ENCODE data around the gene MVK. TPM values are rescaled to one million over a fixed set of nuclear protein-coding genes. Genes with fewer than 3 reads are reported as not detected.

The MVK gene
- total RNA-seq, 2 donors from 2014 or later, result 13.4 to 54.1 TPM

- 40% methylated on average over 27 of the region's 27 CpGs for WGBS
Measured at GRCh38 chr12:109597795-109598427, 24.3 kb downstream of the MVK start.

GRCh38 chr12:109598428-109598854, 24.8 kb downstream of the MVK start:
- intact Hi-C loops (cut with DNase I), result loop anchor here (10.0 kb wide), 1 partner anchor 116 kb away; the partner anchor contains the start of gene FAM222A
- H3K36me3 ChIP-seq, result no peaks in the 10 kb centered on the region
- no peak for DNase-seq (ENCODE audit: low spot score)

More at GRCh38 chr12:109597795-109598427, 24.3 kb downstream of the MVK start:
- TF ChIP-seq POLR2AphosphoS5 (IDR thresholded peaks at IDR 0.05) (peak; percentile 73), CTCF (IDR thresholded peaks at IDR 0.05) (peak; percentile 95 to 97 (median 96)), POLR2A (IDR thresholded peaks at IDR 0.05) (no peak)
- no peak overlapping the region for H3K4me3 ChIP-seq
- peak; percentile 80 for DNase-seq (ENCODE audit: low spot score)
- H3K27ac ChIP-seq, result no peak overlapping the region
- no peaks in the 10 kb centered on the region for H3K4me1 ChIP-seq (replicated peaks)
- no peaks in the 10 kb centered on the region for H3K27me3 ChIP-seq (replicated peaks; ENCODE audit: insufficient read depth)
- no peaks in the 10 kb centered on the region for H3K36me3 ChIP-seq
- H3K9me3 ChIP-seq, result no peaks in the 10 kb centered on the region
- intact Hi-C loops (cut with DNase I), result loop anchor here (2.0 to 10.0 kb wide), 2 partner anchors 117 to 177 kb away; partner anchors contain the start of gene FAM222A

GRCh38 chr12:109599087-109599486, 25.5 kb downstream of the MVK start:
- Histone ChIP-seq H3K4me1 (replicated peaks) (no peaks in the 10 kb centered on the region), H3K27ac (no peak overlapping the region), H3K9me3 (no peaks in the 10 kb centered on the region), H3K27me3 (replicated peaks; ENCODE audit: insufficient read depth) (no peaks in the 10 kb centered on the region), H3K4me3 (no peak overlapping the region), H3K36me3 (no peaks in the 10 kb centered on the region)
- TF ChIP-seq CTCF (IDR thresholded peaks at IDR 0.05), result no peak
- no peak for TF ChIP-seq POLR2A (IDR thresholded peaks at IDR 0.05)
- no peak for TF ChIP-seq POLR2AphosphoS5 (IDR thresholded peaks at IDR 0.05)
- intact Hi-C loops (cut with DNase I), result loop anchor here (10.0 kb wide), 1 partner anchor 116 kb away; the partner anchor contains the start of gene FAM222A
- WGBS, result 85% methylated on average over 7 of the region's 7 CpGs
- DNase-seq (ENCODE audit: low spot score), result no peak

More at GRCh38 chr12:109598428-109598854, 24.8 kb downstream of the MVK start:
- Histone ChIP-seq H3K27me3 (replicated peaks; ENCODE audit: insufficient read depth) (no peaks in the 10 kb centered on the region), H3K4me1 (replicated peaks) (no peaks in the 10 kb centered on the region), H3K9me3 (no peaks in the 10 kb centered on the region), H3K4me3 (no peak overlapping the region), H3K27ac (no peak overlapping the region)
- 80% methylated on average over 11 of the region's 11 CpGs for WGBS
- TF ChIP-seq POLR2AphosphoS5 (IDR thresholded peaks at IDR 0.05), result no peak

GRCh38 chr12:109600481-109600880, 26.9 kb downstream of the MVK start:
- DNase-seq (ENCODE audit: low spot score), result no peak
- Histone ChIP-seq H3K9me3 (no peaks in the 10 kb centered on the region), H3K4me3 (no peak overlapping the region), H3K27ac (no peak overlapping the region), H3K27me3 (replicated peaks; ENCODE audit: insufficient read depth) (no peaks in the 10 kb centered on the region), H3K4me1 (replicated peaks) (no peaks in the 10 kb centered on the region), H3K36me3 (no peaks in the 10 kb centered on the region)
- intact Hi-C loops (cut with DNase I), result no loop called here
- no peak for TF ChIP-seq POLR2A (IDR thresholded peaks at IDR 0.05)
- TF ChIP-seq CTCF (IDR thresholded peaks at IDR 0.05), result no peak
- TF ChIP-seq POLR2AphosphoS5 (IDR thresholded peaks at IDR 0.05), result no peak
- 92% methylated on average over 2 of the region's 2 CpGs for WGBS

- TF ChIP-seq POLR2A (IDR thresholded peaks at IDR 0.05) (no peak), POLR2AphosphoS5 (IDR thresholded peaks at IDR 0.05) (no peak), CTCF (IDR thresholded peaks at IDR 0.05) (no peak)
- WGBS, result 98% methylated on average over 8 of the region's 8 CpGs
- DNase-seq (ENCODE audit: low spot score), result no peak
- H3K4me1 ChIP-seq (replicated peaks), result no peaks in the 10 kb centered on the region
- no peak overlapping the region for H3K27ac ChIP-seq
- H3K27me3 ChIP-seq (replicated peaks; ENCODE audit: insufficient read depth), result no peaks in the 10 kb centered on the region
- no peaks in the 10 kb centered on the region for H3K36me3 ChIP-seq
- H3K9me3 ChIP-seq, result no peaks in the 10 kb centered on the region
- H3K4me3 ChIP-seq, result no peak overlapping the region
- intact Hi-C loops (cut with DNase I), result no loop called here
Measured at GRCh38 chr12:109600995-109601394, 27.4 kb downstream of the MVK start.
